Mesenchymal stem cell (in vitro differentiated cells and primary cell): ENCODE data around the gene EGFR.

ENCODE experiments used
- DNase-seq: peaks from one replicate; pipeline ENCODE4 v3.0.0-alpha.2; 2013
- H2AFZ ChIP-seq: one replicate; pipeline ENCODE4 v1.6.1; 2013; ENCODE audit warnings: low read depth, mild to moderate bottlenecking, control low read depth, inconsistent platforms, low read length, moderate library complexity
- H2AK5ac ChIP-seq: 2 replicates; pipeline ENCODE4 v1.6.1; 2013; ENCODE audit warnings: low read length, moderate library complexity, mild to moderate bottlenecking, inconsistent platforms; ENCODE audit not compliant: severe bottlenecking
- H2BK120ac ChIP-seq: one replicate; pipeline ENCODE4 v1.6.1; 2013; ENCODE audit warnings: low read depth, mild to moderate bottlenecking, inconsistent platforms, low read length, moderate library complexity
- H2BK12ac ChIP-seq, 2 experiments: one replicate each; pipeline ENCODE4 v1.6.1; 2013; ENCODE audit warnings: inconsistent platforms in 2 of 2, low read length in 2 of 2, mild to moderate bottlenecking in 2 of 2, moderate library complexity in 2 of 2, control low read depth in 1 of 2
- H2BK15ac ChIP-seq: one replicate; pipeline ENCODE4 v1.6.1; 2013; ENCODE audit warnings: mild to moderate bottlenecking, low read depth, inconsistent platforms; ENCODE audit not compliant: poor library complexity, severe bottlenecking
- H2BK5ac ChIP-seq: 2 replicates; pipeline ENCODE4 v1.6.1; 2013; ENCODE audit warnings: low read depth, mild to moderate bottlenecking, low read length, control low read depth, inconsistent platforms; ENCODE audit not compliant: poor library complexity, severe bottlenecking
- H3K14ac ChIP-seq, 2 experiments: one replicate each; pipeline ENCODE4 v1.6.1; 2013; ENCODE audit warnings: inconsistent platforms in 2 of 2, low read length in 2 of 2, control low read depth in 1 of 2, mild to moderate bottlenecking in 1 of 2, moderate library complexity in 1 of 2
- H3K18ac ChIP-seq, 2 experiments: one replicate each; pipeline ENCODE4 v1.6.1; 2013; ENCODE audit warnings: inconsistent platforms in 2 of 2, low read length in 2 of 2, control low read depth in 1 of 2, low read depth in 1 of 2, mild to moderate bottlenecking in 1 of 2
- H3K23ac ChIP-seq, 2 experiments: one replicate each; pipeline ENCODE4 v1.6.1; 2013; ENCODE audit warnings: inconsistent platforms in 2 of 2, low read length in 2 of 2, mild to moderate bottlenecking in 2 of 2, moderate library complexity in 2 of 2, control low read depth in 1 of 2
- H3K27ac ChIP-seq: 2 replicates; pipeline ENCODE4 v1.5.1; 2013; ENCODE audit warnings: mild to moderate bottlenecking, moderate library complexity, low read length, control low read depth, inconsistent platforms; ENCODE audit not compliant: poor library complexity, severe bottlenecking
- H3K27me3 ChIP-seq, 2 experiments: 2 replicates each; pipeline versions ENCODE4 v1.6.1 to v1.7.0; 2013; ENCODE audit warnings: low read length in 2 of 2, mild to moderate bottlenecking in 2 of 2, moderate library complexity in 2 of 2, control low read depth in 1 of 2, inconsistent platforms in 1 of 2; ENCODE audit not compliant: control insufficient read depth in 1 of 2, insufficient read depth in 1 of 2
- H3K36me3 ChIP-seq, 2 experiments: 2 replicates each; pipeline versions ENCODE4 v1.6.1 to v1.7.0; 2013; ENCODE audit warnings: low read length in 2 of 2, control low read depth in 1 of 2, inconsistent platforms in 1 of 2, low read depth in 1 of 2, mild to moderate bottlenecking in 1 of 2; ENCODE audit not compliant: insufficient read depth in 2 of 2, control insufficient read depth in 1 of 2
- H3K4ac ChIP-seq, 2 experiments: one replicate each; pipeline ENCODE4 v1.6.1; 2013; ENCODE audit warnings: inconsistent platforms in 2 of 2, low read length in 2 of 2, mild to moderate bottlenecking in 2 of 2, moderate library complexity in 2 of 2, control low read depth in 1 of 2, low read depth in 1 of 2
- H3K4me1 ChIP-seq: 2 replicates; pipeline ENCODE4 v1.6.1; 2013; ENCODE audit warnings: low read depth, low read length, control low read depth; ENCODE audit not compliant: control insufficient read depth, insufficient read depth
- H3K4me2 ChIP-seq: 2 replicates; pipeline ENCODE4 v1.6.1; 2013; ENCODE audit warnings: low read length, mild to moderate bottlenecking, inconsistent platforms; ENCODE audit not compliant: poor library complexity, severe bottlenecking
- H3K4me3 ChIP-seq, 2 experiments: 2 replicates each; pipeline versions ENCODE4 v1.5.1 to v1.7.0; 2013; ENCODE audit warnings: low read length in 2 of 2, mild to moderate bottlenecking in 2 of 2, control low read depth in 1 of 2, low read depth in 1 of 2; ENCODE audit not compliant: insufficient read depth in 1 of 2
- H3K79me1 ChIP-seq: replicated peaks from 2 replicates; pipeline ENCODE4 v1.6.1; 2013; ENCODE audit warnings: mild to moderate bottlenecking, control low read depth, low read length, inconsistent platforms; ENCODE audit not compliant: poor library complexity, severe bottlenecking
- H3K9ac ChIP-seq: 2 replicates; pipeline ENCODE4 v1.7.0; 2013; ENCODE audit warnings: mild to moderate bottlenecking, low read length, moderate library complexity
- H3K9me3 ChIP-seq: 2 replicates; pipeline ENCODE4 v1.7.0; 2013; ENCODE audit warnings: mild to moderate bottlenecking, low read length; ENCODE audit not compliant: control insufficient read depth
- H4K8ac ChIP-seq: one replicate; pipeline ENCODE4 v1.6.1; 2013; ENCODE audit warnings: inconsistent platforms, mild to moderate bottlenecking, low read length, moderate library complexity
- H4K91ac ChIP-seq: one replicate; pipeline ENCODE4 v1.6.1; 2013; ENCODE audit warnings: mild to moderate bottlenecking, low read length, inconsistent platforms
- WGBS: methylation state at CpG from one replicate; pipeline ENCODE4 v1.1.7; 2013; ENCODE audit warnings: mixed read lengths; 5-methylcytosine and 5-hydroxymethylcytosine counted together

The EGFR gene

GRCh38 chr7:55150166-55150565 lies 131.3 kb downstream of the EGFR start:
- Histone ChIP-seq H3K9me3 (no peaks in the 10 kb centered on the region), H3K27me3 (no peaks in the 10 kb centered on the region), H3K9ac (no peak overlapping the region), H3K14ac (no peak overlapping the region), H3K18ac (no peak overlapping the region), H3K79me1 (peaks cover 19% of the 10 kb centered on the region), H3K4ac (no peak overlapping the region), H3K27ac (no peak overlapping the region), H3K23ac (no peak overlapping the region), H3K4me1 (peaks cover 11% of the 10 kb centered on the region), H2BK15ac (no peak overlapping the region), H4K91ac (no peak overlapping the region), H3K36me3 (peaks cover 43 to 94% of the 10 kb centered on the region in 2 experiments), H2BK12ac (no peak overlapping the region), H2AFZ (no peak overlapping the region), H2BK120ac (no peak overlapping the region), H3K4me2 (no peak overlapping the region), H2BK5ac (no peak overlapping the region), H3K4me3 (no peak overlapping the region), H2AK5ac (no peak overlapping the region), H4K8ac (no peak overlapping the region)
- DNase-seq: no peak
- 99% methylated on average over 13 of the region's 13 CpGs for WGBS

GRCh38 chr7:55150709-55151451 lies 132.1 kb downstream of the EGFR start:
- Histone ChIP-seq H3K14ac (no peak overlapping the region), H2BK15ac (no peak overlapping the region), H3K27me3 (no peaks in the 10 kb centered on the region), H3K4me3 (no peak overlapping the region), H3K4me1 (peaks cover 6% of the 10 kb centered on the region), H3K23ac (no peak overlapping the region), H2AFZ (no peak overlapping the region), H3K18ac (no peak overlapping the region), H2BK5ac (no peak overlapping the region), H3K4me2 (no peak overlapping the region), H3K36me3 (peaks cover 49 to 93% of the 10 kb centered on the region in 2 experiments), H3K79me1 (peaks cover 21% of the 10 kb centered on the region), H4K8ac (no peak overlapping the region), H2BK120ac (no peak overlapping the region), H2AK5ac (no peak overlapping the region), H3K9ac (peak overlapping the region; percentile 13), H3K9me3 (no peaks in the 10 kb centered on the region), H2BK12ac (no peak overlapping the region), H3K4ac (no peak overlapping the region), H4K91ac (no peak overlapping the region), H3K27ac (no peak overlapping the region)
- DNase-seq: no peak
- 94% methylated on average over 8 of the region's 8 CpGs for WGBS

GRCh38 chr7:55152516-55152915 lies 133.7 kb downstream of the EGFR start:
- Histone ChIP-seq H3K4me3 (no peak overlapping the region), H4K91ac (no peak overlapping the region), H3K18ac (no peak overlapping the region), H2BK12ac (no peak overlapping the region), H3K27me3 (no peaks in the 10 kb centered on the region), H2BK15ac (no peak overlapping the region), H3K4me2 (no peak overlapping the region), H2AK5ac (no peak overlapping the region), H3K4me1 (peaks cover 9% of the 10 kb centered on the region), H3K14ac (no peak overlapping the region), H3K79me1 (peaks cover 18% of the 10 kb centered on the region), H3K36me3 (peaks cover 49 to 94% of the 10 kb centered on the region in 2 experiments), H3K23ac (no peak overlapping the region), H4K8ac (no peak overlapping the region), H3K4ac (no peak overlapping the region), H3K27ac (no peak overlapping the region), H2AFZ (no peak overlapping the region), H3K9ac (no peak overlapping the region), H3K9me3 (no peaks in the 10 kb centered on the region), H2BK5ac (no peak overlapping the region), H2BK120ac (no peak overlapping the region)
- no peak for DNase-seq
- WGBS: 95% methylated on average over 6 of the region's 6 CpGs

- no peak for DNase-seq
- Histone ChIP-seq H2AK5ac (no peak overlapping the region), H2BK15ac (no peak overlapping the region), H3K79me1 (peaks cover 19% of the 10 kb centered on the region), H3K4ac (no peak overlapping the region), H2BK5ac (no peak overlapping the region), H3K27me3 (no peaks in the 10 kb centered on the region), H3K4me2 (no peak overlapping the region), H3K9ac (no peak overlapping the region), H3K14ac (no peak overlapping the region), H4K8ac (peak overlapping the region; percentile 29), H2BK120ac (no peak overlapping the region), H2AFZ (no peak overlapping the region), H3K18ac (no peak overlapping the region), H4K91ac (no peak overlapping the region), H3K23ac (no peak overlapping the region), H3K4me3 (no peak overlapping the region), H3K27ac (no peak overlapping the region), H3K9me3 (no peaks in the 10 kb centered on the region), H2BK12ac (no peak overlapping the region), H3K36me3 (peaks cover 58 to 98% of the 10 kb centered on the region in 2 experiments), H3K4me1 (peaks cover 15% of the 10 kb centered on the region)
- 98% methylated on average over 10 of the region's 10 CpGs for WGBS
Measured at GRCh38 chr7:55154096-55154495, 135.3 kb downstream of the EGFR start.
